TTC549 (cell line): ENCODE results near the gene TUBE1.

Source experiments
- FAIRE-seq: peaks from 2 replicates; lab custom pipeline; 2012; peaks lifted over from hg19 to GRCh38; lab: Jason Lieb, UNC

TUBE1 gene

GRCh38 chr6:112033791-112034615 is 53.3 kb downstream of the TUBE1 start:
- no peak for FAIRE-seq

DNA sequence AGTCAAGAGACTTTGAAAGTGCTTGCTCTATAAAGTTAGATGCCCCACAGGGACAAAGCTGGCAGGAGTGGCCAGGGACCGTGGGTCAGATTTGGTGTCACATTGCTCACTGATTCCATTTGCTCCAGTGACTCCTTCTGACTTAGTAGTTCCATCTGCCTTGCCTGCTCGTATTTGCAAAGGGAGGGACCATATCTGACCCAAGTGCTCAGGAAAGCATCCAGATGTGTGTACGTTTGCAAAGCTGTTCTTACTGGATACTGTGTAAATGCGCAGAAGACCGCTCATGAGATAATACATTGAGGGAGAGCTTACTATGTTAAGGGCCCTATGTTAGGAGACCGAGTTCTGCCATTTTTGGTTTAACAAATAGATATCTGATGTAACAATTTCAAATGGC is 54.6 kb downstream of the TUBE1 start:
- no peak for FAIRE-seq

DNA sequence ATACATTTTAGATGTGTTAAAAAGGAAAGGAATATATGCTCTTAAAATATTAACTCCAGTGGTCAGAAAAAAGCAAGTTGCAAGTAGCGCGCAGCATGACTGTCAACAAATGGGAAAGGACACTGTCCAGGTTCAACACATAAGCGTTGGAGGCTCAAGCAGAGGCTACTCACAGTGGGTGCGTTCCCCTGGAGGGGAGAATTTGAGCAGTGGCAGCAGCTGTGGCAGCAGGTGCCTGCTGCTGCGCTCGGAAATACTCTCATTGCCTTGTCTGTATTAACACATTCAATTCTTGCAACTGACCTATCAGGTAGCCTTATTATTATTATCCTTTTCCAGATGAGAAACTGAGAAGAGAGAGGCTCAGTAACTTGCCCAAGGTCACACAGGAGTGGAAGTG is 55.3 kb downstream of the TUBE1 start:
- no peak for FAIRE-seq

DNA sequence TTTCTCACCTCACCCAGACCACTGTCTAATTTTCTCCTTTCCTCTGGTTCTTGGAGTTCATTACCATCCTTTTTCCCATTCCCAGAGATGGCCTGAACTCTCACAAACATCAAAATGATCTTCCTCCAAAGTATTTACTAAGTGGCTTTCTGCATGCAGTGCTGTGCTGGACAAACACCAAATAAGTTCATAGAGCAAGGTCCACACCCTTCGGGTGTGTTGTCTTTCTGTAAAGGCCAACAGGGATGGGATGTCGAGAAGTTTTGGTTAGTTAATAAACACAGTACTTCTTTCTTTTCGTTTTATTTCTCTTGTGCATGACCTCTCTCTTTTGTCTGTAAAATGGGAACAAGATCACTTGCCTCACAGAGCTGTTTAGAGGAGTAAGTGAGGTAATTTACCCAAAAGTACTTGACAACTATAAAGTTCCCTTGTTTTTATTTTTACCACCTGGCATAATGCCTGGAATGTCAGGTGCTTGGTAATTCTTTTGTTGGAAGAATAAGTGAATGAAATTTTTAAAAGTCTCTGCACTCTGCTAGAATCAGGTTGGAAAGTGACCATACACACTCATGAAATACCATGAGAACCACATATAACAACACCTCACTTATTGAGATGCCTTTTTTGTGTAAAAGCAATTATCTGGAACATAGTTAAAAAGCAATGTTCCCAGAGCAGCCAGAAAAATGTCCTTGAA is 56.2 kb downstream of the TUBE1 start:
- no peak for FAIRE-seq

DNA sequence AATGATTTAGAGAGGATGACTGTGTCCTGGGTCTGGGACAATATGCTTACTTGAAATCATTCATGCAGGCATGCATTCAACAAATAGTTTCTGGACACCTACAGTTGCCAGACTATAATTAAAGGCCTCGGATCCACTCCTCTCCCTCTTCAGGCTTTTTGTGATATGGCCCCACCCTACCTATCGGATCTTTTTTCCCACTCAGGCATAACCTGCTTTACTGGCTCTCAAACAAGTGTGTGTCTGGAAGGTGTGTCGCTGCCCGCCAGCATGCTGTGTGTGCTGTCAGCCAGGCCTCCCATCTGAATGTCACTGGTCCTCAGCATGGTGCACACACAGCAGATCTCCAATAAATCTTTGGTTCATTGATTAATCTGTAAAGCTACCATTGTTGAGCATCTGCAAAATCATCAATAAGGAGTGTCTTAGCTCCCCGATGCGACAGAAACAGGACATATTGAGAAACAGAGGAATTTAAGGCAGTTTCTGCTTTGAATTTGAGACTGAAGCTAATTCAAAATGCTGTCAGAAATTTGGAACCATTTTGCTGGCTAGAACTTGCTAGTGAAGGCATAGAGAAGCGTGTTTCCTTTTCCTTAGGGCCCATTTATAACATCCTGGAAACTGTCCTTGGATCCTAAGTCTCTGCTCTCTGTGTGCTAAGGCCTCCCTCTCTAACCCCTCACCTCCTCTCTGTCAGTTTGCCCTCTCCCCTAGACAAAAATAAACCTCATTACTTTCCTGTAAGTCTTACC is 56.9 kb downstream of the TUBE1 start:
- FAIRE-seq = no peak

DNA sequence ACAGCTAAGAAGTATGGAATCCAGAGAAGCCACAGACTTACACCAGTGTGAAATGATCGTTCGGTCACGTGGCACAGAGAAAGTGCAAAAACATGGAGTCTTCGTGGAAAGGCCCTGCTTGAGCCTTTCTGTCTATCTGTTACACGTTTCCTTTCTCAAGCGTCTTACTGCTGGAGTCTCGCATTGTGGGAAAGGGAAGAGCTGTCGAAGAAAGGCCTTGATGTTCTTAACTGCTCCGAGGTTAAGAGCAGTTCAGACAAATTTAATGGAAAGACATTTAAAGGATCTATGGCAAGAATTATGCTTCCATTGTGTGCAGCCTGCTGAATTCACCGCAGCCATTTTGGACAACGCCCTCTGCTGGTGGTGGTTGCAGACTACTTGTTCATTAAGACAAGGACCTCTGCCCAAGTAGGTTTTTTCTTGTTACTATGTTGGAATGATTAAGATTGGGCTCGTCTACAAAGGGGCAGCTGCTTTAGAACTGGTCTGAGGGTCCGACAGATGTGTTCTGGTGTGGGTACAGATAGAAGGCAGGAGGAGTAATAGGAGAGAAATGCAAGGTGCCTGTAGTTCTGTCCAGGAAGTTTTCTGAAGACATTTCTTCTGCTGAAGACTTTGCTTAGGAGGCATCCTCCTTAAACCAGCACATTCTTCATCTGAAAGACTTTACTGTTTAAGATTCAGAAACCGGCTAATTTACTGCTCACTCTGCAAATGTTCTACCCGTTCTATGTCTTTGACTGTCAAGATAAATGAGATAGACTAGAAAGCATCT is 58.0 kb downstream of the TUBE1 start:
- peak; percentile 22 for FAIRE-seq

DNA sequence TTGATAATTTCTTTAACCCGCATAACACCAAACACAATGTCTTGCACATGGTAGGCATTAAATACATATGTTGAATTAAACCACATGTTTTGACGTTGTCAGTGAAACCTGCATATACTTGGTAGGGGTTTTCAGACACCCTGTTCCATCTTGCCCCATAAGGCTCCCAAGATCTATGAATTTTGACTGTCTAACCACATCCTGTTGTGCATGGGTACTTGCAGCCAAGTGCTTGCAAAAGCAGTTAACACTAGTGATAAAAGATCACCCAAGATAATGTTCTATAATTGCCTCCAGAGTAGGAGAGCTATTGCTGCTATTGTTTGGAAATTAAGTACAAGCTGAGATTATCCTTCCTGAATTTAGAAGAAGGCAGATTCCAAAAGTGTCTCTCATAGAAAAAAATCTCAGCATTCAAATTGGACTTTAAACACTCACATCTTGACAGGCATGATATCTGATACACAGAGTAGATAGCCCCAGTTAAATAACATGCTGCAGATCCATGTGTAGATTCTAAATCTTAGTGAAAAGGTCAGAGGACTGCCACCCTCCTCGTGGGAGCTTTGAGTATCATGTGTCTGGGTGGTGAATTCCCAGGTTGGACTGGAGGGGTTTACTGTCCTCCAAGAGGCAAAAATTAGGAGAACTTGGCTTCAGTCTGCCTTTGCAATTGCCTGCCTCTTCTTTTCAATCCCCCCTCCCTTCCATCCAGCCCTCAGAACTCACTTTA is 59.2 kb downstream of the TUBE1 start:
- no peak for FAIRE-seq

DNA sequence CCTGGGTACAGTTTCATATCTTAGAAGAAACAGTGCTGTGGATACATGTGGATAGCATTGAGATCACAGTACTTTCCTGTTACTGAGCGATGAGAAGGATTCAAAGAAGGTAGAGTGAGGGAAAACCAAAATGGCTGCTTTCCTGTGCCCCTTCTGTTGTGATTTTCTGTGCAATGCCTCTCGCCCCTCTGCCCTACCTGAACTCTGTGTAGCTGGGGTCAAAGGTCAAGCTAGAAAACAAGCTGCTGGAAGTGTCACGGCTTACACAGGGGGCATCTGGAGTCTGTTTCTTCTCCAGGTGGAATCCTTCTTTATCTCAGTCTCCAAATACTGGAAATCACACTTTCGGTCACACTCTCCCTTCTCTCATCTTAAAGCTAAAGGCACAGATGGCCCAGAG is 60.3 kb downstream of the TUBE1 start:
- FAIRE-seq = no peak

DNA sequence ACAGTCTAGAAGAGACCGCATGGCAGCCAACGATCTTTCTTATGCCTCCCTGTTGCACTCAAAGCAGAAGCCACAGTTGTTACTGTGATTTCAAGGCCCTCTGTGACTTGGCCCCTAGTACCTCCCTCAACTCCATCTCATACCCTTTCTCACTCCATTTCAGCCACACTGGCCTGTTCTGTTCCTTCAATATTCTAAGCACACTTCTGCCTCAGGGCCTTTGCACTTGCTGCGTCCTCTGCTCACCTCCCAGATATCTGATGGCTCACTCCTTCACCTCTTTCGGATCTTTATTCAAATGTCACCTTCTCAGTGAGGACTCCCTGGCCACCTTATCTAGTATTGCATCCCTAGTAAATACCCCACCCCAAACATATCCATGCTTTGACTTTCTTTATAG is 62.8 kb downstream of the TUBE1 start:
- no peak for FAIRE-seq

DNA sequence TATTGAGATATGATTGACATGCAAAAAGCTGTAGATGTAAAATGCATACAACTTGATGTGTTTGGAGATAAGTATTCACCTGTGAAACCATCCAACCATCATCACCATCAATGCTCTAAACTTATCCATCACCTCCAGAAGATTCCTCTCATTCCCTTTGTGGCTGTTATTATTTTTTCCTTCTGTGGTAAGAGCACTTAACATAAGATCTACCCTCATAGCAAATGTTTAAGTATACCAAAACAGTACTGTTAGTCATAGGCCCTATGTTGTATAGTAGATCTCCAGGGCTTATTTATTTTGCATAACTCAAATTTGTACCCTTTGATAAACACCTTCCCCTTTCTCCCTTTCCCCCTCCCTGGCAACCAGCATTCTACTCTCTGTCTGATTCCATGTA is 64.5 kb downstream of the TUBE1 start:
- no peak for FAIRE-seq

- no peak for FAIRE-seq
Measured at GRCh38 chr6:112021691-112022310, 65.5 kb downstream of the TUBE1 start.
